Stimulated activated CD4-positive, alpha-beta T cell treated with anti-CD3 and anti-CD28 coated beads, Interleukin-1b, Interleukin-23, amount 100 ng/mL, for 48 hours (primary cell): Measurements from ENCODE around the gene DCUN1D1.

Source experiments
- DNase-seq: peaks from one replicate; pipeline ENCODE4 v3.0.0-alpha.2; 2020

The DCUN1D1 gene

GRCh38 chr3:182971637-182972036, 8.7 kb downstream of the DCUN1D1 start:
- no peak for DNase-seq

GRCh38 chr3:182970811-182971418, 9.4 kb downstream of the DCUN1D1 start:
- no peak for DNase-seq

DNA sequence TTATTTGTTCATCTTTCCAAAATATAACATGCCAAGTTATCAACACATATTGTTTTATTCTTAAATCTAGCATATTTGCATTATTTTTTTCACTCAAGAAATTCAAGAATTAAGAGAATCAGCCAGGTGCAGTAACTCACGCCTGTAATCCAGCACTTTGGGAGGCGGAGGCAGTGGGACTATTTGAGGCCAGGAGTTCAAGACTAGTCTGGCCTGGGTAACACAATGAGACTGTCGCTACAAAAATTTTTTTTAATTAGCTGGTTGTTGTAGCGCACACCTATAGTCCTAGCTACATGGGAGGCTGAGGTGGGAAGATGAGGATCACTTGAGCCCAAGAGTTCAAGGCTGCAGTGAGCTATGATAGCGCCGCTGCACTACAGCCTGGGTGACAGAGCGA, 10.5 kb downstream of the DCUN1D1 start:
- DNase-seq, result no peak

DNA sequence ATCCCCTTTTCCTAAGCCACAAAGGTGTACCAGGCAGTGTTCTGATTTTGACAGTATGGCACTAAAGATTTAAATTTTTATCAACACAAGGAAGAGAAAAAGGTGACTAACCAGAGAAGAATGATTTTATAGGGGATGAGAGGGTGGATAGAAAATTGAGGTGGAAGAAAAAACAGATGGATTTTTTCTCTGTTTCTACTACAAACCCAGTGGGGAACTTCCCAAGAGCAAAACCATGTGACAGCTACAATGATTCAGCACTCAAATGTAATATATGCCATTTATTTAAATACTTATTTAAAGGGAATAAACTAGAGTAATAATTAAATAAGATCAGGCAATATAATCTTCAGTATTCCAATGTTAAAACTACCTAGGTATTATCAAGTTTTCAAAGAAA, 11.1 kb downstream of the DCUN1D1 start:
- no peak for DNase-seq

DNA sequence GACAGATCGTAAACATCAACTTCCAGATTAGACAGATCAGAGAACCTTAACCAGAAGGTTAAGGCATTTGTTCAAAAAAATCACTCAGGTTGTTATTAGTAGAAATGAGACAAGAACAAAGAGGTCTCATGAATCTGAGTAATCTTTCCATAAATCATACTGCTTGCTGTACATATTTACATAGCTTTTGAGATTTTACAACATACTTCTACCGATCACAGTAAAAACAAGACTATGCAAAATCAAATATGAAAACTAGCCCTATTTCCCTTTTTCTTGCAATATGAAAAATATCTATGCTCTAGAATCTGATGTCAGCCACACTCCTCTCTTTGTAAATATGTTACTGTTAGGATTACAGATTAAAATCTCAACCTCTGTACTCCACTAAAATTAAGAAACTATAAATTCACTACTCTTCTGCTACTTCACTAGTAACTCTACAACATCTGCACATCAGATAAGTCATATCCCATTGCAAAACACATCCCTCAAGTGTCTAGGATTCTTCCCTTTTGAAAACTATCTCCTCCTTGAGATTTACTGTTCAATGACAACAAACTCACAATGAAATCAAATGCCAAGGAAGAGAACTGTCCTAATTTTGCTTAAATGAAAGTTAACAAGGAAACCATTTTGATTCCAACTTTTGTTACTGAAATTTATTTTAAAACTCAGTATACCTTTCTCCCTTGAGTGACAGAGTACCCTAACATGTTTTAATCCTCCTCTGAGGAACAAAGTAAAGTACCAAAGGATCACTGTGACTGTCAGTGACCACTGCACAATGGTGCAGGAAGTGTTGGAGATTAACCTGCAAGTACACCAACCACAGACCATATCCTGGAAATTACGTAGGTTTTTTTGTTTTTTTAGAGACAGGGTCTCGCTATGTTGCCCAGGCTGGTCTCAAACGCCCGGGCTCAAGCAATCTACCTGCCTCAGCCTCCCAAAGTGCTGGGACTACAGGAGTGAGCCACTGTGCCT, 12.8 kb downstream of the DCUN1D1 start:
- no peak for DNase-seq

- DNase-seq, result no peak
These were observed 14.4 kb downstream of the DCUN1D1 start for GRCh38 chr3:182965861-182966366.

DNA sequence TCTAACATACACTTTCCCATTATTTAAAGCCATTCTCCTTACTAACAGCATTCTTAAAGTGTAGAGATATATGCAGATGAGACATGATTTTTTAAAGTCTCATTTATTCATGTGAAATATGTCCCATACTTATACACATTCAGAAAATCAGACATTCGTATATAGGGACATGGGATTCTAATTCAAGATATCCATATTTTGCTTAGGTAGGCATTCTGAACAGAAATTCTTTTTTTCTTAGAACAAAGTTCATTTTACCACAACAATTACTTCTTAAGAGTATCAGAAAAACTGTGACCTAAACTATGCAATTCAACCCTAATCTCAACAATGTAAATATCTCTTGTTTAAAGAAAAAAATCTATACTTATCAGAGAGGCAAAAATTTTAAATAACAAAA, 16.2 kb downstream of the DCUN1D1 start:
- no peak for DNase-seq

DNA sequence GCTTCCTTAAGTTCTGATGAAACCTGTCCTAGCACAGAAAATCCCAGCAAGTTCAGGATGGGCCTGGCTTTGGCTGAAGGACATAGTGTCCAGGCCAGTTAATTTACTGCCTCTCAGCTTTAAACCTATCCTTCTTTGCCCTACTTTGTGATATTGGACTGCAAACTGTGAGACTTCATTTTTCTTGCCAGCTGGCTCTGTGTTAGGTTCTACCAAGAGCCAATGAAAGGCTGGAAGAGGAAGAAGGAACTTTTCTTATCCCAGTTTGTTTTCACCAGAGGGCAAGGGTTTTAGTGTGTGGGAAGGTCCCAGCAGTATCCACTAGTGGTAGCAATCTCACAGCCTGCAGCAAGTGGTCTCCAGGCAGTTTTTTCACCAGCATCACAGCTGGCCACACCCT, 18.2 kb downstream of the DCUN1D1 start:
- no peak for DNase-seq

- DNase-seq, result no peak
These were observed 20.6 kb downstream of the DCUN1D1 start for GRCh38 chr3:182959474-182960350.

GRCh38 chr3:182957676-182958266, 22.6 kb downstream of the DCUN1D1 start:
- no peak for DNase-seq

DNA sequence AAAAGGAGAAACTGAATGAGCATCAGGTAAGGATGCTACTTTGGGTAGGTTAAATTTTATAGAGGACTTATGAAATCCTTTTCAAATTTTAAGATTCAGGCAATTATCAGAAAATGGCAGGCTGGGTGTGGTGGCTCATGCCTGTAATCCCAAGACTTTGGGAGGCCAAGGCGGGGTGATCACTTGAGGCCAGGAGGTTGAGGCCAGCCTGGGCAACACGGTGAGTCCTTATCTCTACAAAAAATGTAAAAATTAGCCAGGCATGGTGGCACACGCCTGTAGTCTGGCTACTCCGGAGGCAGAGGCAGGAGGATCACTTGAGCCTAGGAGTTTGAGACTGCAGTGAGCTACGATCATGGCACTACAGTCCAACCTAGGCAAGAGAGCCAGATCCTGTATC, 23.1 kb downstream of the DCUN1D1 start:
- no peak for DNase-seq

DNA sequence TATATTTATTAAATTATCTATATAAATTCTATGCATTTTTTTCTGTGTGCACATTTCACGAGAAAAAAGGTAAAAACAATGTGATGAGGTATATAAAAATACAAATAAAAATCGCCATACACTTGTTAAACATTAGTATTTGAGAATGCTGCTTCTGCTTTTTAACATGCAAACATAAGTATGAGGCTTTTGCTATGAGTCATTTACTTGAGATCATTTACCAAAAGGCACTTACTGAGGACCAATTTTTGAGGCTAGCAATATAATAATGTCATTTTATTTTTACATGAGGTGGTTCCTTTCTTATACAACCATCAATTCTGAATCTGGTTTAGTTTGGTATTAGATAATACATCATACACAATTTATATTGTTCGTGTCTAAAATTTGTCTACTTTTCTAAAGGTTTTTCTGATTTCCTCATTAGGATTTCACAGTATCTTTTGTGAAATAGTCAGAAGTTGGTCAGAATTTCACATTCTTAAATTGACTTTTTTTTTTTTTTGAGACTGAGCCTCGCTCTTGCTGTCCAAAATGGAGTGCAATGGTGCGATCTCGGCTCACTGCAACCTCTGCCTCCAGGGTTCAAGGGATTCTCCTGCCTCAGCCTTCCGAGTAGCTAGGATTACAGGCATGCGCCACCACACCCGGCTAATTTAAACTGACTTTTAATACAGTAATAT, 25.6 kb downstream of the DCUN1D1 start:
- no peak for DNase-seq

- DNase-seq, result no peak
These were observed 30.6 kb downstream of the DCUN1D1 start for GRCh38 chr3:182949688-182950087.

DNA sequence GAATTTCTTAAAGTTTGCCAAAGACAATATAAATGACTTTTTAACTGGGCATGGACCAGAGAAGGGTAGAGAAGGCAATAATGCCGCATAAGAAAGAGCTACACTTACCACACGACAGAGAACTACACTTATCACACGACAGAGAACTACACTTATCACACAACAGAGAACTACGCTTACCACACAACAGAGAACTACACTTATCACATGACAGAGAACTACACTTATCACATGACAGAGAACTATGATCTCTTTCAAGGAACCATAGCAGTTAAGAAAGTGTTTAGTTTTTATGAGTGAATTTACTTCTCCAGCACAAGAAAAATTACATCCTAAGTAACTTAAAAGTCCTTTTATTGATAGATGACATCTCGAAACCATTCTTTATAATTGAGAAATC, 32.0 kb downstream of the DCUN1D1 start:
- DNase-seq, result no peak

DNA sequence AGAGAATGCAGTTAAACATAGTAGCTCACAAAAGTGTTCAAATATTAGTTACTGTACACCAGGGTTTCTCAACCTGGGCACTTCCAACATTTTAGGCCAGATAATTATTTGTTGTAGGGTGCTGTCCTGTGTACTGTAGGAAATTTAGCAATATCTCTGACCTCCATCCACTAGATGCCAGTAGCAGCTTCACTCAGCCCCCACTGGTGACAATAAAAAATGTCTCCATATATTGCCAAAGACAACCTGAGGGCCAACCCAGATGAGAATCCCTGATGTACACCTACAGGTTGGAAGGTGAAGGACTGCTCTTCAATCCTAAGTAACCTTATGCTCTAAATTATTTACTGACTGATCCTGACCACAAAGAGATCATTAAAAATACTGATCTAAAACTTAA, 32.5 kb downstream of the DCUN1D1 start:
- DNase-seq, result no peak

DNA sequence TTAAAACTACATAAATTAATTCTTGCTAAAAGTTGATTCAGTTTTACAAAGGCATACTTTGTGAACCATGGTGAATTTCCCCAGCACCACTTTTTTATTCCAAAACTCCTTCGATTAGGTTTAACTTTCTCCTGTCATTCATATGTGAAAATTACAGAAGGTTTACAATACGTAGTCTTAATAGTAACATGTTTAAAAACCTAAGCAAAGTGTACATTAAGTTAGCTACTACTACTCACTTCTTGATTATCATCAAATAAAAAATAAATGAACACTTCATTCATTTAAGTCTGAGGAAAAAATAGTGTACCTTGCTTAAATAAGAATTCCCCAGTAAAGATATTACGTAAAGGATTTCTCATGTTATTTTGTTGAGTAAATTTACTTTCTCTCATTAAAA, 38.6 kb downstream of the DCUN1D1 start:
- DNase-seq, result no peak

GRCh38 chr3:182940266-182940808, 40.0 kb downstream of the DCUN1D1 start:
- no peak for DNase-seq

- DNase-seq, result no peak
These were observed 42.9 kb downstream of the DCUN1D1 start for GRCh38 chr3:182937293-182938051.

DNA sequence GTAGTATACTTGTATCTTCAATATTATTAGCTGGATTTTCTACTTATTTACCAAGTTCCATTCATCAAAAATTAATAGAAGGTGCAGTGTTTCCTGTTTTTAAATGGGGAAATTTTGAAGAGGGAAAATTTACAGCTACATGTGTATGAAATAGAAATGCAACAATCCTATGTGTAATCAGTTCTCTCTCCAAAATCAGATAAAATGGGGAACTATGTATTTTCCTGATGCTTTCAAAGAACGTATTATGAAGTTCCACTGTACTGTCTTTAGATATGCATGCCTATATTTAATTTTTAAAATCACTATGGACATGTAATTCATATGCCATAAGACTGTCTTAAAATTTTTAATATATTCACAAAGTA, 43.4 kb downstream of the DCUN1D1 start:
- no peak for DNase-seq

DNA sequence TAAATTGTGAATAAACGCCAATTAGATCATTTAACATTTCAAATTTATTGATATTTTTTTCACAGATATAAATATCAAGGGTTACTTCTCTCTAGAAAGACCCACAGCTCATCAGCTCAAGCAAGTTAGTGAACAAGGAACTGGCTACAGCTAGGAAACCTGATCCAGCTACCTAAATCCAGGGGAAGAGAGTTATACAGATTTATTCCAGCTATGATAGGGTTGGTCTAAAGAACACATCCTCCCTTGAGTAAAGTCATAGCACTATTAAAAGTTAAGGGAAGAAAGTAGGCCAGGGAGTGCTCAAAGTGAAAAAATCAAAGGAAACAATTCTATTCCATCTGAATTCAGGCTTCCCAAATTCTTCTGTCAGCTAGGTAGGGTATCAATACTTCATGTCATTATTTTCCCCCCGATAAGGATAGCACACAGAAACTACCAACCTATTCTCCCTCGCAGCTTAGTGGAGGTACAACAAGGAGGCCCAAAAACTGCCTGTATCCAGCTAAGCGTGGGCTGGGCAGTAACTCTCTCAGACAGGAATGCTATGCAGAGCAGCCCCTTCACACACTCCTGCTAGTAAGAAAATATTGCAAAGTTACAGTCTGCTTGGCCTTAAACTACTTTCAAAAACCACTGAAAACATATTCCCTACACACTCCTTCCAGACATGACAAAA, 44.0 kb downstream of the DCUN1D1 start:
- DNase-seq, result no peak

- no peak for DNase-seq
These were observed 44.5 kb downstream of the DCUN1D1 start for GRCh38 chr3:182935803-182936202.
